Thoracic aorta (tissue), 2 donors: ENCODE data around the gene BICDL1. TPM values are rescaled to one million over a fixed set of nuclear protein-coding genes. Genes with fewer than 3 reads are reported as not detected.

Experiments
- ATAC-seq: fragments of 150-250 bp; one replicate; pipeline ENCODE4 v1.8.0; 2017; ENCODE audit warnings: low read depth; ENCODE audit not compliant: insufficient number of reproducible peaks, low FRiP score
- DNase-seq: peaks from one replicate; pipeline ENCODE4 v3.0.0-alpha.2; 2020; ENCODE audit warnings: low spot score
- H3K27ac ChIP-seq, 2 donors: fragments of 200-600 bp; sonication (generic); 1 replicate in 1 of 2; 2 replicates in 1 of 2; pipeline ENCODE4 v1.5.1; 2016; ENCODE audit warnings: mild to moderate bottlenecking in 2 of 2, moderate library complexity in 2 of 2
- H3K27me3 ChIP-seq: fragments of 200-600 bp; sonication (generic); replicated peaks from 2 replicates; pipeline ENCODE4 v1.6.0; 2016; ENCODE audit warnings: mild to moderate bottlenecking; ENCODE audit not compliant: insufficient read depth
- H3K36me3 ChIP-seq: fragments of 200-600 bp; sonication (generic); one replicate; pipeline ENCODE4 v1.5.1; 2016
- H3K4me1 ChIP-seq, 2 donors: fragments of 200-600 bp; sonication (generic); 1 replicate in 1 of 2; 2 replicates in 1 of 2; pipeline versions ENCODE4 v1.5.1 to v1.6.0; 2016; ENCODE audit warnings: low read depth in 2 of 2, mild to moderate bottlenecking in 1 of 2; ENCODE audit not compliant: control insufficient read depth in 1 of 2
- H3K4me3 ChIP-seq: fragments of 200-600 bp; sonication (generic); 2 replicates; pipeline ENCODE4 v1.5.1; 2016; ENCODE audit warnings: mild to moderate bottlenecking
- H3K9me3 ChIP-seq: fragments of 200-600 bp; sonication (generic); 2 replicates; pipeline ENCODE4 v1.5.1; 2016
- CTCF ChIP-seq: fragments of 200-600 bp; sonication (generic); IDR thresholded peaks from one replicate; pipeline ENCODE4 v1.5.1; 2019; ENCODE audit warnings: antibody characterized with exemption
- total RNA-seq, 2 donors: library from RNA; depleted of rRNA; stranded (reverse); fragments of >200 nt; gene quantifications; one replicate each; pipeline versions ENCODE4 v1.1.0 to v1.2.3, GENCODE V29; 2016

The BICDL1 gene
- total RNA-seq, 2 donors from 2014 or later = 0.68 to 4.4 TPM

- Histone ChIP-seq H3K27ac (peak overlapping the region in 1 of 2 donors; percentile 42), H3K36me3 (peaks cover 37% of the 10 kb centered on the region), H3K27me3 (no peaks in the 10 kb centered on the region), H3K4me1 (peaks cover 2 to 6% of the 10 kb centered on the region in 2 donors), H3K9me3 (no peaks in the 10 kb centered on the region), H3K4me3 (no peak overlapping the region)
- ATAC-seq (no peak), DNase-seq (no peak)
- no peak for TF ChIP-seq CTCF
These were observed 137.0 kb downstream of the BICDL1 start for GRCh38 chr12:120125792-120126634.

- ATAC-seq = no peak
- Histone ChIP-seq H3K27me3 (no peaks in the 10 kb centered on the region), H3K9me3 (no peaks in the 10 kb centered on the region), H3K4me3 (no peak overlapping the region), H3K27ac (peak overlapping the region in 1 of 2 donors; percentile 42), H3K36me3 (peaks cover 43% of the 10 kb centered on the region), H3K4me1 (peaks cover 2 to 6% of the 10 kb centered on the region in 2 donors)
- no peak for TF ChIP-seq CTCF
- no peak for DNase-seq
These were observed 137.6 kb downstream of the BICDL1 start for GRCh38 chr12:120126635-120127005.

GRCh38 chr12:120130011-120130410 lies 141.0 kb downstream of the BICDL1 start:
- no peak for TF ChIP-seq CTCF
- Histone ChIP-seq H3K27me3 (no peaks in the 10 kb centered on the region), H3K4me3 (no peak overlapping the region), H3K36me3 (peaks cover 61% of the 10 kb centered on the region), H3K4me1 (peaks cover 2 to 6% of the 10 kb centered on the region in 2 donors), H3K27ac (no peak overlapping the region), H3K9me3 (no peaks in the 10 kb centered on the region)
- DNase-seq (no peak), ATAC-seq (no peak)

GRCh38 chr12:120131116-120131515 lies 142.1 kb downstream of the BICDL1 start:
- H3K27ac ChIP-seq = no peak overlapping the region
- ATAC-seq (no peak), DNase-seq (no peak)
- TF ChIP-seq CTCF = no peak
- peaks cover 73% of the 10 kb centered on the region for H3K36me3 ChIP-seq
- no peaks in the 10 kb centered on the region for H3K27me3 ChIP-seq
- H3K4me1 ChIP-seq = peaks cover 2 to 5% of the 10 kb centered on the region in 2 donors
- no peaks in the 10 kb centered on the region for H3K9me3 ChIP-seq
- H3K4me3 ChIP-seq = no peak overlapping the region

- no peak for TF ChIP-seq CTCF
- no peak for DNase-seq
- Histone ChIP-seq H3K4me3 (no peak overlapping the region), H3K36me3 (peaks cover 80% of the 10 kb centered on the region), H3K27ac (no peak overlapping the region), H3K4me1 (no peaks in the 10 kb centered on the region), H3K9me3 (no peaks in the 10 kb centered on the region), H3K27me3 (no peaks in the 10 kb centered on the region)
- ATAC-seq = no peak
These were observed 143.2 kb downstream of the BICDL1 start for GRCh38 chr12:120132054-120132836.
